Activated T-cell treated with anti-CD3 and anti-CD28 coated beads for 4 hours (primary cell): ENCODE data around the gene TERB2.
"Not testable (repeated sequence)": the region's sequence is repeated elsewhere in the genome, so short reads cannot be mapped to it uniquely, and the experiment has no call there.

Experiments
- DNase-seq: peaks from one replicate; pipeline ENCODE4 v3.0.0-alpha.2; 2020

TERB2 gene

GRCh38 chr15:44956388-44956787, at the start of gene TERB2:
Gene TERB2 (plus strand): TSS chr15:44956687. CDS start chr15:44956719, 32 bp downstream.
- no peak for DNase-seq

- no peak for DNase-seq
These were observed 47.1 kb upstream of the TERB2 start for GRCh38 chr15:44909423-44909822.

GRCh38 chr15:44910981-44911625, 45.4 kb upstream of the TERB2 start:
- DNase-seq: no peak

- DNase-seq: not testable (repeated sequence)
These were observed 44.3 kb upstream of the TERB2 start for GRCh38 chr15:44912186-44912585.

DNA sequence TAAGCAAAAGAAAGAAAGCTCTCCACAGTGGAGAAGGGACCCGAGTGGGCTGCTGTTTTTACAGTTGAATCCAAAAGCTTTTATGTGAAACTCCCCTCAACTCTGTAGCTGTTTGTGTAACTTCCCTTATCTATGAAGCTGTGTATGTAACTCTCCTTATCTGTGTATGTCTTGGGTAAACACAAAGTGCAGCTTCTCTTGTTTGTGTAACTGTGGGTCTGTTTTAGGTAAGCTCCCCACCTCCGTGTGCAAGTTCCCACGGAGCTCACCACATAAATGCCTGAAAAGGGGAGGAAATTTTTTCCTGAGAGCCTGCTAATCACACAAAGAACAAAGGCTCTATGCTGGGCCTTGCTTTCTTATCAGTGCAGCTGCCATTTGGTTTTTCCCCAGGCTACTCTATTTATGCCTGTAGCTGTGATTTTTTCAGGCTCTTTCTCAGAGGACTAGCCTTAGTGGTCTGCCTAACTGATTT, 43.5 kb upstream of the TERB2 start:
- DNase-seq: not testable (repeated sequence)

DNA sequence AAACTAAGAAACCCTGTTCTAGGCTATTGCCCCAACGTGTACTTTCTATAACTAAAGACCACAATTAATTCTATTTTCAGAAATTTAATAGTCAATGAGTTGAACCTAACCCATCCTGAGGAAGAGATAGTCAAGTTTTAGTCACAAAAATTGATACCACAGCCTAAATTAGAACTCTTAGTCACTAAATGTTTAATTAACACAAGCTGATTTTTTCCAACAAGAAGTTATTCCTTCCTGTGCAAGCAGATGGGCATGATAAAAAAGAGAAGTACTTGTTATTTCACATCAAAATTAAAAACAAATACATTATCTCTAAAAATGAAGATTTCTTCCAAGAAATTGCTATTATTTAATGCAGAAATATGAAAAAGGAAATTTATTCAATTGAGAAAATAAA, 38.4 kb upstream of the TERB2 start:
- DNase-seq: no peak

DNA sequence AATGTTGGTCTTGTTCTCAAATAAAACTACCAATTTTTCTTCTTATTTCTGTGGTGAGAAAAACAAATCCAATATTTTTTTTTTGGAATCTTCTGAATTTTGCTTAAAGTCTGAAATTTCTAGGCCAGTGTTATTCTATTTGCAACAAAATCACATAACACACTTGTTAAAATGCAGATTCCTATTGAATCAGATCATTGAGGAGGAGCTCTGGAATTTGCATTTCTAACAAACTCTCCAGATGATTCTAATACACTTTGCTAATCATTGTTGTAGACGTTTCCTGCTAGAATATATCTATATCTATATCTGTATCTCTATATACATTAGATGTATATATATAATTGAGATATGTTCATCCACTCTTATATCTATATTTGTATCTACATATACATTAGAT, 27.8 kb upstream of the TERB2 start:
- not testable (repeated sequence) for DNase-seq

GRCh38 chr15:44930283-44930682, 26.2 kb upstream of the TERB2 start:
- not testable (repeated sequence) for DNase-seq

GRCh38 chr15:44958302-44958701, 1.8 kb downstream of the TERB2 start:
- not testable (repeated sequence) for DNase-seq

DNA sequence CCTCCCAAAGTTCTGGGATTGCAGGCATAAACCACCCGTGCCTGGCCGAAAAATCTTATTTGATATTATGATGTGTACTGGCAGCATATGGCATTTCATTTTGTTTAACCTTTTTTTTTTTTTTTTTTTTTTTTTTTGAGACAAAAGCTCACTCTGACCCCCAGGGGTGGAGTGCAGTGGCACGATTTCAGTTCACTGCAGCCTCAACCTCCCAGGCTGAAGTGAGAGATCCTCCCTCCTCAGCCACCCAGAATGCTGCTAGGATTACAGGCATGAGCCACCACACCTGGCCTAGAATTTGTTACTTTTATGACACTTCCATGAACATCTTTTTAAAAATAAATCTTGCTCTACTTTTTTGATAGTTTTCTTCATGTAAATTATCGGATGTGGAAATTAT, 12.0 kb downstream of the TERB2 start:
- no peak for DNase-seq

- no peak for DNase-seq
These were observed 14.5 kb downstream of the TERB2 start for GRCh38 chr15:44971036-44971435.

DNA sequence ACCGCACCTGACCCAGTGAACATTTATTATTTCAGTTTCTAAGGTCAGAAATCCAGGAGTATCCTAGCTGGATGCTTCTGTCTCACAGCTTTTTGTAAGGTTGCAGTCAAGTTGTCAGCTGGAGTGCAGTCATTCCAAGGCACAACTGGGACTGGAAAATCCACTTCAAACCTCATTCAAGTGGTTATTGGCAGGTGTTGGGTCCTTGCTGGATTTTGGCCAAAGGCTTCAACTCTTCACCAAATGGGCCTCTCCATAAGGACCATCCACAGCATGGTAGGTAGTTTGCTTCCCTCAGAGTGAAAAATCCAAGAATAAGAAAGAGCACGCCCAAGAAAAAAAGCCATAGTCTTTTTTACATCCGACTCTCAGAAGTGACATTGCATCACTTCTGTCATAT, 19.7 kb downstream of the TERB2 start:
- DNase-seq: not testable (repeated sequence)

DNA sequence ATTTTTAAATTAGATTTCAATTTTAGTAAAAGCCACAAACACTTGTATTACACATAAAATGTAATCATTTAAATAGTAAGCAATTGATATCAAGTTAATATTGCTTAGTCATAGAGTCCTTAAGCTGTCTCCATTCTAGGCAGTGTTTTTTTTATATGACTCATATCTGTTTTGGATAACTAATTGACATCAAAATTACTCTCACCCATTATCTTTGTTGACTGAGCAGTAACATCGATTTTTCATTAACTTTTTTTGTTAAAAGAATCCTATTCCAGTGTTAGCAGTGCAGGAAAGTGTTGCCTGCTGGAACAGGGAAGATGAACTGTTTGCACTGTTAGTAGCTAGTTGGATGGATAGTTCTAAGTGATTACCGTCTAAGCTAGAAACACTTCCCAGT, 21.3 kb downstream of the TERB2 start:
- not testable (repeated sequence) for DNase-seq

DNA sequence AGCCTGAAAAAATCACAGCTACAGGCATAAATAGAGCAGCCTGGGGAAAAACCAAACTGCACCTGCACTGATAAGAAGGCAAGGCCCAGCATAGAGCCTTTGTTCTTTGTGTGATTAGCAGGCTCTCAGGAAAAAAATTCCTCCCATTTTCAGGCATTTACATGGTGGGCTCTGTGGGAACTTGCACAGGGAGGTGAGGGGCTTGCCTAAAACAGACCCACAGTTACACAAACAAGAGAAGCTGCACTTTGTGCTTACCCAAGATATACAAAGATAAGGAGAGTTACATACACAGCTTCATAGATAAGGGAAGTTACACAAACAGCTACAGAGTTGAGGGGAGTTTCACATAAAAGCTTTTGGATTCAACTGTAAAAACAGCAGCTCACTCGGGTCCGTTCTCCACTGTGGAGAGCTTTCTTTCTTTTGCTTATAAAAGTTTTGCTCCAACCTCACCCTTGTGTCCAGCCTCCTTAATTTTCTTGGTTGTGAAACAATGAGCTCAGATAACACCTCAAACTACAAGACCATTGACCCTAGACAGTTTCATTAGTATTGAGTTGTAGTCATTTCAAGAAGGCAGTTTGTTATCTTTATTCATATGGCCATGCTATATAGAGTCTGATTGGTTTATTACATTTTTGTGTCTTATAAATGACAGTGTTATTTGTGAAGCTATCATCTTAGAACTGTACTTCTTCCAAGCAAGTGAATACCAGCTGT, 23.3 kb downstream of the TERB2 start:
- not testable (repeated sequence) for DNase-seq

- not testable (repeated sequence) for DNase-seq
These were observed 27.7 kb downstream of the TERB2 start for GRCh38 chr15:44984144-44984543.

- not testable (repeated sequence) for DNase-seq
These were observed 30.0 kb downstream of the TERB2 start for GRCh38 chr15:44986346-44987055.

DNA sequence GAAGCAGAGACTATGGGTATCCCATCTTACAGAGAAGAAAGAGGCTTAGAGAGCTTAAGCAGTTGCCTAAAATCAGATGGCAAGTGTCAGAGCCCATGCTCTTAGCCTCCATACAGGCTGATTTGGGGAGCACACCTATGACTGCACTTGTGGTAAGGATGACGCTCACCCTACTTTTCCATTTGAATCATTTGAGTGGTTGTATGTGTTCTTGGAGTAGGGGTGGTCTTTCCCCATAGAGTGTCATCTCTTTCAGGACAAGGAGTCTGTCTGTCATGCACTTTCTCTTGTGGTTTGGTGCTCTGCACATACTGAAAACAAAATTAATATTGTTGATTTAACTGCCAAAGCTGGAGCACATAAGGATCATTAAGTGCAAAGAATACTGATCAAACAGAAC, 31.2 kb downstream of the TERB2 start:
- DNase-seq: not testable (repeated sequence)

DNA sequence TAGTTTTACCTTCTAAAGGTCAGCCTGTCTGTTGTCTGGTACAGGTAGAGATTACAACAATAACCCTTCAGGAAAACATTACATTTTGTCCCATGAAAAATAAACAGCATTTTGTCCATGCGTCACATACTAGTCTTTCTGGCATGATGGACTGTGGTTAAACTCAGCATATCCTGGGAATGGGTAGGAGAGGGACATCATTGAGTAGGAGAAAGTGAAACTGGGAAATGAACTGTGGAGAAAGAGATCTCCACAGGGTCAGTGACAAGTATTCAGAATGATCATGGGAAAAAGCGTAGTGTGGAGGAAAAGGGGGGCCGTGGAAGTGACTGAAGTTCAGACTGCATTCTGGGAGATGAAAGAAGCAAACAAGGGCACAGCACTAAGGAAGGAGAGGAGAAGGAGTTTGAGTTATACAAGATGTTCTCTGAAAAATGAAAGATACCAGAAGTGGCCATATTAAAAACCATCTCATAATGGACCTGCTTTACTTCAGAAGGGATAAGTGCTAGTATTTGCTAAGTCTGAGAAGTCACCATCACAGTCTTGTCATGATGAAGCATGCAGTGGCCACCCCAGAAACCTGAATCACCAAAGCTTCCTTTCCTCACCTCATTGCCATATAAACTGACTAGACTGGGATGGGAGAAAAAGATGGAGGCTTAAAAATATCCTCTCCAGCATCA, 31.8 kb downstream of the TERB2 start:
- not testable (repeated sequence) for DNase-seq

DNA sequence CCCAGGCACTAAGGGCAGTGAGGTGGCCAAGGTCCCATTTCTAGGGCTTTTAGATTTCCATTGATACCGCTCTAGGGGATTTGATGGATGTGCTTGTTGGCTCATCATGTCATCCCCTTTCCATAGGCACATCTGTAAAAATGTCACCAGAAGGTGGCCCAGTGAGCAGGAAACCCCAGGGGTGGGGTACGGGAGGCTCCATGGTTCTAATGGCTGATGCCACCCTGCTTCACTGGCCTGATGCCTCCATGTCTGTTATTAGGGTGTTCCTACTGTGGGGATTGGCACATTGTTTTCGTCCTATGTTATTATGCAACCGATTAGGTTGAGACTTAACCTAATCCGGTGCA, 32.4 kb downstream of the TERB2 start:
- DNase-seq: not testable (repeated sequence)

DNA sequence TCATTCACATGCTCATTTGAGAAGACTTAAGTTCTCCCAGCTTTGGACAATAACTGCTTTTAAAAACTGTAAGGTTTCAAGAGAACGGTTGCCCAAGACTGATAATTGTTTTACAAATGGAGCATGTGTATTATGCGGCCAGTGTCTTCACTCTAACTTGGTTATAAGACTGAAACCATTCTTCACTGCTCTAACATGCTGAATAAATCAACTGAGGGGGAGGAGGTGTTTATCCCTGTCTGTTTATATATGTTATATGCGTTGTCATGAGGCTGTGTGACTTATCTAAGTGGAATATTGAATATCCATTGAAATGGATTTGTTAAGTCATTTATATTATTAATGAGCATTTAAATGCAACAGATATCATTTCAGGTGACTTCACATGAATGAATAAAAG, 41.1 kb downstream of the TERB2 start:
- DNase-seq: not testable (repeated sequence)

- DNase-seq: no peak
These were observed 42.6 kb downstream of the TERB2 start for GRCh38 chr15:44999105-44999504.

- not testable (repeated sequence) for DNase-seq
These were observed 44.7 kb downstream of the TERB2 start for GRCh38 chr15:45001180-45001579.
